ENCODE data around the gene GNMT. TPM values are rescaled to one million over a fixed set of nuclear protein-coding genes. Genes with fewer than 3 reads are reported as not detected.
"Not testable (repeated sequence)": the region's sequence is repeated elsewhere in the genome, so short reads cannot be mapped to it uniquely, and the experiment has no call there.

GNMT gene
- total RNA-seq, 2 experiments from 2014 or later: 0.38 to 0.60 TPM

- H3K9me3 Mint-ChIP-seq: no peaks in the 10 kb centered on the region
- DNase-seq: no peak
- H3K27ac Mint-ChIP-seq: no peak overlapping the region
- H3K4me1 Mint-ChIP-seq: peaks cover 40% of the 10 kb centered on the region
- H3K27me3 Mint-ChIP-seq: no peaks in the 10 kb centered on the region
- ChIA-PET CTCF (no interaction called here), POLR2A (interaction anchor here (1.8 kb wide), 1 partner anchor 46 kb away, joined by 5 read pairs; the partner anchor contains the start of gene PEX6)
- H3K4me3 Mint-ChIP-seq: no peak overlapping the region
- H3K36me3 Mint-ChIP-seq (ENCODE audit: low read depth): peaks cover 60% of the 10 kb centered on the region
Measured at GRCh38 chr6:42933205-42933604, 27.3 kb upstream of the GNMT start.

DNA sequence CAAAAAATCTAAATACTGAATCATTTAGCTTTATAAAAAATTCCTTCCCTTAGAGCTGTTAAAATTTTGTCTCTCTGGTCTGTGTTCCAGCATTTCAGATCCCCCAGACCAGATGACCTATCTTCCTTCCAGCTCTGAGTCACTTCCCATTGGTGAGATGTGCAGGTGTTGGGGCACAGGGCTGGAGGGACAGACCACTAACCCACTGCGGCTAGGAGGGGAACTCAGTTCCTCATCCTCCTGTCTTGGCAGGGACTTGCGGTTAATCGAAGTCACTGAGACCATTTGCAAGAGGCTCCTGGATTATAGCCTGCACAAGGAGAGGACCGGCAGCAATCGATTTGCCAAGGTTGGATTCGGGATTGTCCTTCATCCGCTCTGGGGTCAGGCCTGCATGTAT, 25.2 kb upstream of the GNMT start:
- Mint-ChIP-seq H3K4me3 (no peak overlapping the region), H3K9me3 (no peaks in the 10 kb centered on the region), H3K27me3 (no peaks in the 10 kb centered on the region), H3K27ac (no peak overlapping the region), H3K4me1 (peaks cover 31% of the 10 kb centered on the region), H3K36me3 (ENCODE audit: low read depth) (peaks cover 60% of the 10 kb centered on the region)
- ChIA-PET POLR2A (interaction anchor here (0.9 kb wide), 1 partner anchor 11 kb away, joined by 4 read pairs; no protein-coding TSS in a partner anchor), CTCF (interaction anchor here (1.6 kb wide), 1 partner anchor 79 kb away, joined by 3 read pairs; the partner anchor contains the start of gene KLHDC3)
- no peak for DNase-seq

DNA sequence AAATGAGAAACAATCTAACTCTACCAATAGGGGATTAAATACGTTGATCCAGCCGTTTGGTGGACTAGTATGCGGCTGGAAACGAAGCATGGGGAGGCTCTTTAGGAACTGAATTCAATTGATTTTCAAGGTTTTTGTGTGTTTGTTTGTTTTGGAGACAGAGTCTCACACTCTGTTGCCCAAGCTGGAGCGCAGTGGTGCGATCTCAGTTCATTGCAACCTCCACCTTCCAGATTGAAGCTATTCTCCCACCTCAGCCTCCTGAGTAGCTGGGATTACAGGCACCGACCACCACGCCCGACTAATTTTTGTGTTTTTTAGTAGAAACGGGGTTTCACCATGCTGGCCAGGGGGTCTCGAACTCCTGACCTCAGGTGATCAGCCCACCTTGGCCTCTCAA, 24.2 kb upstream of the GNMT start:
- ChIA-PET CTCF (no interaction called here), POLR2A (no interaction called here)
- Mint-ChIP-seq H3K27ac (no peak overlapping the region), H3K36me3 (ENCODE audit: low read depth) (peaks cover 62% of the 10 kb centered on the region), H3K27me3 (no peaks in the 10 kb centered on the region), H3K9me3 (no peaks in the 10 kb centered on the region), H3K4me3 (no peak overlapping the region), H3K4me1 (peaks cover 23% of the 10 kb centered on the region)
- no peak for DNase-seq

DNA sequence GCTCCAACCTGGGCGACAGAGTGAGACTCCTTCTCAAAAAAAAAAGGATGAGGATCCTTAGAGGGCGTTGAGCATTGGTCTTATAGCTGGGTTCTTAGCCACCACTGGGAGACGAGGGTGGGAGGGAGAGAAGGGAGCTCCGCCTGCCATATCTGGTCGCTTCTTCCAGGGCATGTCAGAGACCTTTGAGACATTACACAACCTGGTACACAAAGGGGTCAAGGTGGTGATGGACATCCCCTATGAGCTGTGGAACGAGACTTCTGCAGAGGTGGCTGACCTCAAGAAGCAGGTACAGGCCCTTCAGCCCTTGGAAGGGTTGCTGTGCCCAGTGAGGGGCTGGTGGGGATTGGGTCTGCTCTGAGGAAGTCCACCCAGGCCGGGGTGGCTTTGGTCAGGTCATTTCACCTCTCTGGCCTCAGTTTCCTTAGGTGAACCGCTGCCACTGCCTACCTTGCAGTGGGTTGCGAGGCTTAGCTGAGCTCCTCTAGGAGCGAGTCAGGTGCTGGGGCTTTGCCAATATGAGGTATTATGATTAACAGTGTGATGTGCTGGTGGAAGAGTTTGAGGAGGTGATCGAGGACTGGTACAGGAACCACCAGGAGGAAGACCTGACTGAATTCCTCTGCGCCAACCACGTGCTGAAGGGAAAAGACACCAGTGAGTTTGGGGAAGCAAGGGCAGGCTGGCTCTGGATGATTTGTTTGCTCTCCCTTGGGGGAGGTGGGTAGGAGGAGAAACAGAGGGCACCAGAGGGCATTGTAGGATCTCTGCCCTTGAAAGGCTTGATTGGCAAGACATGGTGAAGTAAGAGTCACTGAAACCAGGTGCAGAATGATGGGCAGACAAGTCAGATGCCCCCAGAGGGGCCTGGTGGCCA, 22.8 kb upstream of the GNMT start:
- ChIA-PET CTCF (no interaction called here), POLR2A (interaction anchor here (0.7 kb wide), 1 partner anchor 76 kb away, joined by 3 read pairs; the partner anchor contains the start of gene KLHDC3)
- H3K4me1 Mint-ChIP-seq: peaks cover 11% of the 10 kb centered on the region
- no peaks in the 10 kb centered on the region for H3K27me3 Mint-ChIP-seq
- DNase-seq: no peak
- no peak overlapping the region for H3K4me3 Mint-ChIP-seq
- H3K27ac Mint-ChIP-seq: no peak overlapping the region
- no peaks in the 10 kb centered on the region for H3K9me3 Mint-ChIP-seq
- H3K36me3 Mint-ChIP-seq (ENCODE audit: low read depth): peaks cover 53% of the 10 kb centered on the region

DNA sequence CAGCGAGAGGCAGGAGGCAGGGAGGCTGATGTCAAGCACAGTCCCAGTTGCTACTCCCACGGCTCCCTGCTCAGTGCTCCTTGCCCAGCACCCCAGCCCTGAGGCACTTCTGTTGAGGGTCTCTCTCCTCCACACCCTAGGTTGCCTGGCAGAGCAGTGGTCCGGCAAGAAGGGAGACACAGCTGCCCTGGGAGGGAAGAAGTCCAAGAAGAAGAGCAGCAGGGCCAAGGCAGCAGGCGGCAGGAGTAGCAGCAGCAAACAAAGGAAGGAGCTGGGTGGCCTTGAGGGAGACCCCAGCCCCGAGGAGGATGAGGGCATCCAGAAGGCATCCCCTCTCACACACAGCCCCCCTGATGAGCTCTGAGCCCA, 22.1 kb upstream of the GNMT start:
- H3K9me3 Mint-ChIP-seq: no peaks in the 10 kb centered on the region
- CTCF ChIA-PET: no interaction called here
- no peak for DNase-seq
- H3K27ac Mint-ChIP-seq: no peak overlapping the region
- peaks cover 5% of the 10 kb centered on the region for H3K4me1 Mint-ChIP-seq
- H3K36me3 Mint-ChIP-seq (ENCODE audit: low read depth): peaks cover 49% of the 10 kb centered on the region
- no peaks in the 10 kb centered on the region for H3K27me3 Mint-ChIP-seq
- POLR2A ChIA-PET: interaction anchor here (3.2 kb wide), 1 partner anchor 9 kb away, joined by 17 read pairs; the partner anchor contains the start of gene CNPY3
- H3K4me3 Mint-ChIP-seq: no peak overlapping the region

GRCh38 chr6:42938987-42939809, 21.4 kb upstream of the GNMT start:
- Mint-ChIP-seq H3K4me1 (peaks cover 4% of the 10 kb centered on the region), H3K27ac (no peak overlapping the region), H3K4me3 (no peak overlapping the region), H3K36me3 (ENCODE audit: low read depth) (peaks cover 45% of the 10 kb centered on the region), H3K9me3 (no peaks in the 10 kb centered on the region), H3K27me3 (no peaks in the 10 kb centered on the region)
- DNase-seq: no peak
- ChIA-PET CTCF (no interaction called here), POLR2A (interaction anchor here (3.2 kb wide), 1 partner anchor 10 kb away, joined by 17 read pairs; the partner anchor contains the start of gene CNPY3)

- DNase-seq: no peak
- peaks cover 4% of the 10 kb centered on the region for H3K4me1 Mint-ChIP-seq
- no peaks in the 10 kb centered on the region for H3K27me3 Mint-ChIP-seq
- H3K36me3 Mint-ChIP-seq (ENCODE audit: low read depth): peaks cover 40% of the 10 kb centered on the region
- H3K9me3 Mint-ChIP-seq: no peaks in the 10 kb centered on the region
- no peak overlapping the region for H3K4me3 Mint-ChIP-seq
- POLR2A ChIA-PET: interaction anchor here (3.2 kb wide), 1 partner anchor 10 kb away, joined by 17 read pairs; the partner anchor contains the start of gene CNPY3
- CTCF ChIA-PET: no interaction called here
- H3K27ac Mint-ChIP-seq: no peak overlapping the region
Measured at GRCh38 chr6:42939810-42940167, 20.8 kb upstream of the GNMT start.

DNA sequence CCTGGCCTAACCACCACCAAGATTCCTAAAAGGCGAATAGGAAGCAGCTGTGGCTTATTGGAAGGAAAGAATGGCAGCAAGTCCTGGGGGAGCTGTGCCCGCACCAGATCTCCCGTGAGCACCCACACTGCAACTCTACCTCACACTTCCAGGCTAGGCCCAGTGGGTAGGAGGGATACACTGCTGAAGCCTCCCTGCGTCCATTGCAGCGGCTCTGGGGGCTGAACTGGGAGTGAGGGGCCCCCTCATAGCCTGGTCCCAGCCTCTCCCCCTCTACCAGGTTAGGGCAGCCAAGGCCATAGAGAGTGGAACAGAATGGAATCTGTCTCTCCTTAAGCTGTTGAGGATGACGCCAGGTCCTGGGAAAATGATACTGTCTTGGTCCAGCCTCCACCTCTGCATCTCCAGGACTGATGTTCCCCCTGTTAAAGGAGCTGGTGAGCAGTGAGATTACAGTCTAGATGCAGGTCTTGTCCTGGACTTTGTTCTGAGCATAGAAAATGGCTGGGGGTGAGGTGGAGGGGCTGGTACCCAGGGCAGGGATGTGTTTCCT, 20.0 kb upstream of the GNMT start:
- H3K4me3 Mint-ChIP-seq: no peak overlapping the region
- ChIA-PET CTCF (interaction anchor here (0.8 kb wide), 1 partner anchor 11 kb away, joined by 3 read pairs; the partner anchor contains the start of gene CNPY3), POLR2A (interaction anchor here (3.2 kb wide), 1 partner anchor 11 kb away, joined by 17 read pairs; the partner anchor contains the start of gene CNPY3)
- peaks cover 1% of the 10 kb centered on the region for H3K4me1 Mint-ChIP-seq
- H3K27me3 Mint-ChIP-seq: no peaks in the 10 kb centered on the region
- H3K9me3 Mint-ChIP-seq: no peaks in the 10 kb centered on the region
- DNase-seq: no peak
- peaks cover 36% of the 10 kb centered on the region for H3K36me3 Mint-ChIP-seq (ENCODE audit: low read depth)
- no peak overlapping the region for H3K27ac Mint-ChIP-seq

- H3K27ac Mint-ChIP-seq, H3K4me3 Mint-ChIP-seq, H3K9me3 Mint-ChIP-seq, CTCF ChIA-PET, H3K27me3 Mint-ChIP-seq, DNase-seq, H3K4me1 Mint-ChIP-seq: not testable (repeated sequence)
- H3K36me3 Mint-ChIP-seq (ENCODE audit: low read depth): peaks cover 32% of the 10 kb centered on the region
- POLR2A ChIA-PET: interaction anchor here (3.2 kb wide), 1 partner anchor 12 kb away, joined by 17 read pairs; the partner anchor contains the start of gene CNPY3
Measured at GRCh38 chr6:42941356-42941755, 19.2 kb upstream of the GNMT start.

DNA sequence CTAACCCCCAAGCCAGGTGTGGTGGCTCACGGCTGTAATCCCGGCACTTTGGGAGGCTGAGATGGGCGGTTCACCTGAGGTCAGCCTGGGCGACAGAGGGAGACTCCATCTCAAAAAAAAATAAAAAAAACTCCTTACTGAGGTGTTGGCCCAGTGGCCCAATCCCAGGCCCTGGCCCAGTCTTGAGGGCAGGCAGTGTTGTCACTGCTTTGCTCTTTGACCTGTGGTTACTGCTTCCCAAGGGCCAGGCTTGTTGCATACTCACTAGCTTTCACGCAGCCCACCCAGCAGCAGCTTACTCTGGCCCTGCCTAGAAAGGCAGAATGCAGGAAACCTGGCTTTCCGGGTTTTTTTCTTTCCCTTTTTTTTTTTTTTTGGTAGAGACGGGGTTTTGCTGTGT, 18.1 kb upstream of the GNMT start:
- H3K4me1 Mint-ChIP-seq: no peaks in the 10 kb centered on the region

GRCh38 chr6:42947950-42948349, 12.6 kb upstream of the GNMT start:
- H3K4me1 Mint-ChIP-seq: no peaks in the 10 kb centered on the region
- no peak overlapping the region for H3K4me3 Mint-ChIP-seq
- ChIA-PET POLR2A (no interaction called here), CTCF (no interaction called here)
- H3K27ac Mint-ChIP-seq: no peak overlapping the region
- peaks cover 8% of the 10 kb centered on the region for H3K36me3 Mint-ChIP-seq (ENCODE audit: low read depth)
- no peaks in the 10 kb centered on the region for H3K27me3 Mint-ChIP-seq
- DNase-seq: no peak
- H3K9me3 Mint-ChIP-seq: no peaks in the 10 kb centered on the region

More for the DNA sequence above, 18.1 kb upstream of the GNMT start:
- CTCF ChIA-PET: no interaction called here
- Mint-ChIP-seq H3K27ac (no peak overlapping the region), H3K4me3 (no peak overlapping the region), H3K36me3 (ENCODE audit: low read depth) (peaks cover 24% of the 10 kb centered on the region), H3K27me3 (no peaks in the 10 kb centered on the region), H3K9me3 (no peaks in the 10 kb centered on the region)
- POLR2A ChIA-PET: interaction anchor here (1.1 kb wide), 1 partner anchor 13 kb away, joined by 3 read pairs; the partner anchor contains the start of gene CNPY3
- no peak for DNase-seq

DNA sequence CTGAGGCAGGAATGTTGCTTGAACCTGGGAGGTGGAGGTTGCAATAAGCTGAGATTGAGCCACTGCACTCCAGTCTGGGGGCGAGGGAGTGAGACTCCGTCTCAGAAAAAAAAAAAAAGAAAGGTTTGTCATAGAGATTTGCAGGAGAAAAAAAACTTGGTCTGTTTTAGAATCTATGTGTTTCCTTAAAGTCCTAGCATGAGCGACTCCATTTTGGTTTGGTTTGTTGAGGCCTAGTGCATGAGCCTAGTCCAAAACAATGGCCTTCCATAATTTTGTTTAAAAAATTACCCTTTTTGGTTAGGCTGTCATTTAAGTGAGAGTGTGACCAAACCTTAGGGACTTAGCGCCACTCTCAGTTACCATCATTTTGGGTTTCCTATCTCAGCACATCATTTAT, 8.2 kb upstream of the GNMT start:
- peaks cover 4% of the 10 kb centered on the region for H3K36me3 Mint-ChIP-seq (ENCODE audit: low read depth)
- ChIA-PET POLR2A (no interaction called here), CTCF (no interaction called here)
- H3K27me3 Mint-ChIP-seq: no peaks in the 10 kb centered on the region
- no peak for DNase-seq
- H3K4me1 Mint-ChIP-seq: no peaks in the 10 kb centered on the region
- no peak overlapping the region for H3K4me3 Mint-ChIP-seq
- no peak overlapping the region for H3K27ac Mint-ChIP-seq
- H3K9me3 Mint-ChIP-seq: no peaks in the 10 kb centered on the region

DNA sequence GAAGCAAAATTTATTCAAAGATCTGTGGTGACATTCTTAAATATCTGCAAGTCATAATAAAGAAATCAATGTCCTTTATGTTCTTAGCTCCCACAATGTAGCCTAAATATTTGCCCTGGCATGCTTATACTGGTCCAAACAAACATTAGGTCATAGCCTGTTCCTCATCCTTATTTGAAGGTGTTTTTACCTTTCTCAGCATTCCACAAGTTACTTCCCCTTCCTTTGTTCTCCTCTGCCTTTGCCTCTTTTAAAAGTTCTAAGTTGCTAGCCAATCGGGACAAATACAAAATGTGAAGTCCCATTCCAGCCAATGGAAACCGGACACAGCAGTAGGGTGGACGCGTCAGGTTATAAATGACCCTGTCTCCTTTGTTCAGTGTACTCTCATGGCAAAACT, 6.1 kb upstream of the GNMT start:
- H3K27ac Mint-ChIP-seq; DNase-seq; H3K27me3 Mint-ChIP-seq; POLR2A ChIA-PET; H3K4me3 Mint-ChIP-seq; H3K36me3 Mint-ChIP-seq (ENCODE audit: low read depth); H3K4me1 Mint-ChIP-seq; H3K9me3 Mint-ChIP-seq: not testable (repeated sequence)
- CTCF ChIA-PET: interaction anchor here (1.5 kb wide), 1 partner anchor 189 kb away, joined by 4 read pairs; no protein-coding TSS in a partner anchor
